Activated CD8-positive, alpha-beta memory T cell treated with anti-CD3 and anti-CD28 coated beads, Interleukin-2, amount 10 ng/mL, durations not matched to agents 7 days and 5 days (primary cell): ENCODE results near the gene CCDC24. TPM values are rescaled to one million over a fixed set of nuclear protein-coding genes. Genes with fewer than 3 reads are reported as not detected.

ENCODE experiments used
- ATAC-seq: fragments of 150-1000 bp; cut with Tn5 transposase; one replicate; pipeline ENCODE4 v1.10.0; 2021; ENCODE audit warnings: moderate library complexity
- CTCF ChIA-PET: fragments of 350-600 bp; sonication (Branson Sonifier 250); formaldehyde crosslinking; loops from one replicate; lab custom pipeline; 2021; ENCODE audit warnings: antibody characterized with exemption; lab: Charles Lee
- DNase-seq: peaks from one replicate; pipeline ENCODE4 v3.0.0-alpha.2; 2020
- H3K27ac Mint-ChIP-seq: one replicate; pipeline ENCODE4 v1.8.0; 2021; ENCODE audit warnings: mild to moderate bottlenecking, mixed read lengths
- H3K27me3 Mint-ChIP-seq: one replicate; pipeline ENCODE4 v1.8.0; 2021; ENCODE audit warnings: mixed read lengths
- H3K36me3 Mint-ChIP-seq: one replicate; pipeline ENCODE4 v1.8.0; 2021; ENCODE audit warnings: mild to moderate bottlenecking, mixed read lengths
- H3K4me1 Mint-ChIP-seq: one replicate; pipeline ENCODE4 v1.8.0; 2021; ENCODE audit warnings: mixed read lengths
- H3K4me3 Mint-ChIP-seq: one replicate; pipeline ENCODE4 v1.8.0; 2021; ENCODE audit warnings: mild to moderate bottlenecking, moderate library complexity, mixed read lengths
- H3K9me3 Mint-ChIP-seq: one replicate; pipeline ENCODE4 v1.8.0; 2022; ENCODE audit warnings: low read depth, mixed read lengths
- total RNA-seq, 2 experiments: library from RNA; stranded (reverse); gene quantifications; one replicate each; pipeline ENCODE4 v1.2.3, GENCODE V29; 2021

The CCDC24 gene
- total RNA-seq, 2 experiments from 2014 or later: 1.3 to 1.5 TPM

- no peaks in the 10 kb centered on the region for H3K9me3 Mint-ChIP-seq
- no peaks in the 10 kb centered on the region for H3K36me3 Mint-ChIP-seq
- H3K4me3 Mint-ChIP-seq: no peak overlapping the region
- peaks cover 10% of the 10 kb centered on the region for H3K4me1 Mint-ChIP-seq
- H3K27me3 Mint-ChIP-seq: no peaks in the 10 kb centered on the region
- CTCF ChIA-PET: no interaction called here
- ATAC-seq: no peak
- no peak overlapping the region for H3K27ac Mint-ChIP-seq
- no peak for DNase-seq
Measured at GRCh38 chr1:43998000-43998378, 6.6 kb downstream of the CCDC24 start.

GRCh38 chr1:43999455-43999854, 8.1 kb downstream of the CCDC24 start:
- Mint-ChIP-seq H3K4me3 (no peak overlapping the region), H3K9me3 (no peaks in the 10 kb centered on the region), H3K27me3 (no peaks in the 10 kb centered on the region), H3K4me1 (peaks cover 10% of the 10 kb centered on the region), H3K27ac (no peak overlapping the region), H3K36me3 (no peaks in the 10 kb centered on the region)
- DNase-seq (no peak), ATAC-seq (no peak)
- CTCF ChIA-PET: interaction anchor here (2.9 to 8.9 kb wide), 2 partner anchors 36 to 48 kb away, joined by 9 to 115 read pairs; no protein-coding TSS in a partner anchor

GRCh38 chr1:44000122-44000665, 8.8 kb downstream of the CCDC24 start:
- Mint-ChIP-seq H3K36me3 (no peaks in the 10 kb centered on the region), H3K27me3 (no peaks in the 10 kb centered on the region), H3K9me3 (no peaks in the 10 kb centered on the region), H3K4me1 (peaks cover 7% of the 10 kb centered on the region), H3K27ac (no peak overlapping the region), H3K4me3 (no peak overlapping the region)
- CTCF ChIA-PET: interaction anchor here (2.9 to 8.9 kb wide), 2 partner anchors 36 to 47 kb away, joined by 9 to 115 read pairs; no protein-coding TSS in a partner anchor
- DNase-seq: no peak
- ATAC-seq: no peak

GRCh38 chr1:44002165-44002564, 10.8 kb downstream of the CCDC24 start:
- ATAC-seq: no peak
- CTCF ChIA-PET: interaction anchor here (1.0 to 8.9 kb wide), 4 partner anchors 27 to 67 kb away, joined by 3 to 115 read pairs (median 7); partner anchors contain the start of gene ATP6V0B

DNA sequence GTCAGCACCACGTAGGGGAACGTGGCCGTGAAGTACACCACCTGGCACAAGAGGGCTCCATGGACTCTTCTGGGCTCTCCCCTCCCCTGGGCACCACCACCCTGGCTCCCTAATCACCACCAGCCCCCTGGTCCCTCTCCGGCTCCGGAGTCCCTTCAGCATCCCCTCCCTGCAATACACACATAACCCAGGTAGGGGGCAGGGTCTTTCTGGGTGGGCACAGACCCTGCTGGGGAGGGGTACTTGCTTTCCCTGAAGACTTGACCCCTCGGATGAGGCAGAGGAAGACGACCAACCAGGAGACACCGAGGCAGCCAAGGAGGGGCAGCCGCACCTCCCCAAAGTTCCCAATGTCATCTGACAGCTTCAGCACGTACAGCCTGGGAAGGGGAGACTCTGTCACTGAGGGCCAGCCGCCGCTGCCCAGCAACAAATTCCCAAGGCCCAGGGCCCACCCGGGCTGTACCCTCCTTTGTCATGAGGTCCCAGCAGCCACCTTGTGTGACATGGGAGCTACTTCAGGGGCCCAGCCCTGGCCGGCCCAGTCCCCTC, 11.3 kb downstream of the CCDC24 start:
- Mint-ChIP-seq H3K27me3 (no peaks in the 10 kb centered on the region), H3K27ac (no peak overlapping the region), H3K36me3 (no peaks in the 10 kb centered on the region), H3K9me3 (no peaks in the 10 kb centered on the region), H3K4me3 (no peak overlapping the region), H3K4me1 (peaks cover 7% of the 10 kb centered on the region)
- ATAC-seq (no peak), DNase-seq (no peak)
- CTCF ChIA-PET: interaction anchor here (1.0 to 8.9 kb wide), 4 partner anchors 28 to 68 kb away, joined by 3 to 115 read pairs (median 7); partner anchors contain the start of gene ATP6V0B

More at GRCh38 chr1:44002165-44002564, 10.8 kb downstream of the CCDC24 start:
- H3K4me3 Mint-ChIP-seq: no peak overlapping the region
- no peak for DNase-seq
- no peaks in the 10 kb centered on the region for H3K9me3 Mint-ChIP-seq
- H3K4me1 Mint-ChIP-seq: peaks cover 7% of the 10 kb centered on the region
- no peak overlapping the region for H3K27ac Mint-ChIP-seq
- no peaks in the 10 kb centered on the region for H3K36me3 Mint-ChIP-seq
- H3K27me3 Mint-ChIP-seq: no peaks in the 10 kb centered on the region

GRCh38 chr1:44008259-44008658, 16.9 kb downstream of the CCDC24 start:
- peaks cover 4% of the 10 kb centered on the region for H3K4me1 Mint-ChIP-seq
- H3K36me3 Mint-ChIP-seq: no peaks in the 10 kb centered on the region
- H3K9me3 Mint-ChIP-seq: no peaks in the 10 kb centered on the region
- H3K27me3 Mint-ChIP-seq: no peaks in the 10 kb centered on the region
- no peak overlapping the region for H3K4me3 Mint-ChIP-seq
- ATAC-seq (no peak), DNase-seq (no peak)
- CTCF ChIA-PET: interaction anchor here (4.1 to 8.9 kb wide), 2 partner anchors 27 to 40 kb away, joined by 60 to 115 read pairs; no protein-coding TSS in a partner anchor
- H3K27ac Mint-ChIP-seq: no peak overlapping the region

- CTCF ChIA-PET: interaction anchor here (5.6 kb wide), 1 partner anchor 25 kb away, joined by 26 read pairs; no protein-coding TSS in a partner anchor
- ATAC-seq: no peak
- Mint-ChIP-seq H3K4me1 (peaks cover 4% of the 10 kb centered on the region), H3K27ac (no peak overlapping the region), H3K27me3 (no peaks in the 10 kb centered on the region), H3K9me3 (no peaks in the 10 kb centered on the region), H3K4me3 (no peak overlapping the region), H3K36me3 (no peaks in the 10 kb centered on the region)
- no peak for DNase-seq
Measured at GRCh38 chr1:44010935-44011471, 19.6 kb downstream of the CCDC24 start.

DNA sequence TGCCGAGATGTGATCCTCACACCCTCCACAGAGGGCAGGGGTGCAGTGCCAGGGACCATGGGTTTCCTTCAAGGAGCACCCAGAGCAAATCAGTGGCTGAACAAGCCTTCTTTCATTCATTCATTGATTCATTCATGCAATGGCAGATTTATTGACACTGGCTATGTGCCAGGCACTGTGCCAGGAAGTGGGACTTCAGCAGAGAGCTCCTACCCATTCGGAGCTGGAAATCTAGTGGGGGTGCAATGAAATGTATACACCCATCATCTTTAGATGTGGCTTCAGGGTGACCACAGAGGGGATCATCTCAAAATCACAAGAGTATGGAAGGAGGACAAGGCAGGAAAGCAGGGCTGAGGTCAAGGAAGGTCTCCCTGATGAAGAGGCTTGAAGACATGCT, 21.0 kb downstream of the CCDC24 start:
- H3K27me3 Mint-ChIP-seq: no peaks in the 10 kb centered on the region
- no peaks in the 10 kb centered on the region for H3K36me3 Mint-ChIP-seq
- DNase-seq: no peak
- no peak overlapping the region for H3K27ac Mint-ChIP-seq
- CTCF ChIA-PET: interaction anchor here (5.6 kb wide), 1 partner anchor 23 kb away, joined by 26 read pairs; no protein-coding TSS in a partner anchor
- peaks cover 4% of the 10 kb centered on the region for H3K4me1 Mint-ChIP-seq
- H3K4me3 Mint-ChIP-seq: no peak overlapping the region
- H3K9me3 Mint-ChIP-seq: no peaks in the 10 kb centered on the region
- ATAC-seq: no peak

GRCh38 chr1:44012941-44013609, 21.7 kb downstream of the CCDC24 start:
- no peak overlapping the region for H3K27ac Mint-ChIP-seq

GRCh38 chr1:44013949-44014348, 22.6 kb downstream of the CCDC24 start:
- H3K27ac Mint-ChIP-seq: no peak overlapping the region
- CTCF ChIA-PET: interaction anchor here (1.8 to 5.6 kb wide), 2 partner anchors 9 to 22 kb away, joined by 10 to 26 read pairs; no protein-coding TSS in a partner anchor
- H3K9me3 Mint-ChIP-seq: no peaks in the 10 kb centered on the region
- H3K27me3 Mint-ChIP-seq: no peaks in the 10 kb centered on the region
- DNase-seq: no peak
- H3K4me1 Mint-ChIP-seq: peaks cover 4% of the 10 kb centered on the region
- ATAC-seq: no peak
- H3K36me3 Mint-ChIP-seq: no peaks in the 10 kb centered on the region
- no peak overlapping the region for H3K4me3 Mint-ChIP-seq

More at GRCh38 chr1:44012941-44013609, 21.7 kb downstream of the CCDC24 start:
- Mint-ChIP-seq H3K4me1 (peaks cover 4% of the 10 kb centered on the region), H3K9me3 (no peaks in the 10 kb centered on the region), H3K4me3 (no peak overlapping the region), H3K36me3 (no peaks in the 10 kb centered on the region), H3K27me3 (no peaks in the 10 kb centered on the region)
- DNase-seq (no peak), ATAC-seq (no peak)
- CTCF ChIA-PET: interaction anchor here (1.8 to 5.6 kb wide), 2 partner anchors 8 to 23 kb away, joined by 10 to 26 read pairs; no protein-coding TSS in a partner anchor

GRCh38 chr1:44014365-44015104, 23.1 kb downstream of the CCDC24 start:
- CTCF ChIA-PET: interaction anchor here (1.3 to 5.6 kb wide), 4 partner anchors 9 to 33 kb away, joined by 4 to 26 read pairs (median 8); no protein-coding TSS in a partner anchor
- Mint-ChIP-seq H3K27ac (no peak overlapping the region), H3K27me3 (no peaks in the 10 kb centered on the region), H3K9me3 (no peaks in the 10 kb centered on the region), H3K4me3 (no peak overlapping the region), H3K4me1 (peaks cover 4% of the 10 kb centered on the region), H3K36me3 (no peaks in the 10 kb centered on the region)
- no peak for DNase-seq
- ATAC-seq: no peak

DNA sequence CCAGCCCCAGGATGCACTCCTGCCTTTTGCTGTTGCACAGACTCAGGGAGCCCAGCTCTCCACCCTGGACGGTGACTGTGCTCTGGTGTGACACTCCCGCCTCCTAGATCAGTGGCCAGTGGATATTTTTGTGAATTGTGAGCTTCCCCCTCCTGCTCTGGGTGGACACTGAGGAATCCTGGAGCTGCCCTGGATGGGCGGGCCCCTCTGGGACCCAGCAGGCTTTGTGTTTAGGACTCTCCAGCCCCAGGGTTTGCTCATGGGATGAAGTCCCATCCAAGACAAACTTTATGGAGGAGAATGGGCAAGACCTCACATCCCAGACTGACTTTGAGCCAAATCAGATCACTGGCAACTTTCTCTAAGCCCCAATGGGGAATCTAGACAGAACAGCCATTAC, 23.8 kb downstream of the CCDC24 start:
- Mint-ChIP-seq H3K4me3 (no peak overlapping the region), H3K27ac (no peak overlapping the region), H3K27me3 (no peaks in the 10 kb centered on the region), H3K9me3 (no peaks in the 10 kb centered on the region), H3K4me1 (peaks cover 4% of the 10 kb centered on the region), H3K36me3 (no peaks in the 10 kb centered on the region)
- no peak for DNase-seq
- CTCF ChIA-PET: interaction anchor here (1.3 to 5.6 kb wide), 3 partner anchors 10 to 33 kb away, joined by 4 to 26 read pairs (median 7); no protein-coding TSS in a partner anchor
- ATAC-seq: no peak
